H1 (cell line): ENCODE data around the gene NOC2L. TPM values are rescaled to one million over a fixed set of nuclear protein-coding genes. Genes with fewer than 3 reads are reported as not detected.
A peak's percentile ranks its signal among the peaks of the same experiment; 100 is the strongest.

ENCODE experiments used
- ATF3 ChIP-seq: IDR thresholded peaks from 2 replicates; pipeline ENCODE4 v1.6.1; 2011; ENCODE audit warnings: low read depth, mild to moderate bottlenecking, low read length; ENCODE audit not compliant: insufficient read depth
- BACH1 ChIP-seq: IDR thresholded peaks from 2 replicates; pipeline ENCODE4 v1.6.1; 2012; ENCODE audit warnings: low read length, improper control_type of control experiment
- BCL11A ChIP-seq, 2 experiments: IDR thresholded peaks; one replicate each; pipeline ENCODE4 v1.6.1; 2011; ENCODE audit warnings: low read depth in 2 of 2, low read length in 2 of 2, mild to moderate bottlenecking in 2 of 2
- BRCA1 ChIP-seq: IDR thresholded peaks from 2 replicates; pipeline ENCODE4 v1.6.1; 2012; ENCODE audit warnings: low read depth, low read length, improper control_type of control experiment
- CBX8 ChIP-seq: fragments of 300-800, 300-1000 bp; sonication (generic); IDR thresholded peaks from 2 replicates; pipeline ENCODE4 v1.7.1; 2016; ENCODE audit warnings: low read depth, low read length, borderline replicate concordance
- CTBP2 ChIP-seq: IDR thresholded peaks from 2 replicates; pipeline ENCODE4 v1.7.0; 2011; ENCODE audit warnings: borderline replicate concordance, mild to moderate bottlenecking, moderate library complexity, mixed read lengths, low read length; ENCODE audit not compliant: insufficient read depth, insufficient read length
- E2F6 ChIP-seq: IDR thresholded peaks from 2 replicates; pipeline ENCODE4 v1.6.1; 2012; ENCODE audit warnings: inconsistent platforms
- EZH2 ChIP-seq: fragments of 200-600 bp; sonication (generic); IDR thresholded peaks from 2 replicates; pipeline ENCODE4 v1.7.1; 2012; ENCODE audit warnings: low read depth, mild to moderate bottlenecking, moderate library complexity, low read length, inconsistent platforms; ENCODE audit not compliant: severe bottlenecking
- JUN ChIP-seq: IDR thresholded peaks from 2 replicates; pipeline ENCODE4 v1.6.1; 2011; ENCODE audit warnings: low read depth, mild to moderate bottlenecking, improper control_type of control experiment, low read length
- MAX ChIP-seq: IDR thresholded peaks from 2 replicates; pipeline ENCODE4 v1.6.1; 2012; ENCODE audit warnings: inconsistent platforms
- NRF1 ChIP-seq: IDR thresholded peaks from 2 replicates; pipeline ENCODE4 v1.6.1; 2011; ENCODE audit warnings: mild to moderate bottlenecking, low read depth, low read length, improper control_type of control experiment
- SUZ12 ChIP-seq: fragments of 200-600 bp; sonication (generic); IDR thresholded peaks from 2 replicates; pipeline ENCODE4 v1.6.1; 2012; ENCODE audit warnings: mild to moderate bottlenecking, inconsistent platforms, low read length, moderate library complexity, mixed read lengths
- TBP ChIP-seq: IDR thresholded peaks from 2 replicates; pipeline ENCODE4 v1.6.1; 2011; ENCODE audit warnings: low read depth, low read length, improper control_type of control experiment
- ZNF274 ChIP-seq: IDR thresholded peaks from 2 replicates; pipeline ENCODE4 v1.7.0; 2012; ENCODE audit warnings: low read length, borderline replicate concordance; ENCODE audit errors: extremely low read depth
- polyA plus RNA-seq, 7 experiments: library from polyadenylated mRNA; depleted of rRNA in 3 of 7; stranded (reverse) in 5 of 7; unstranded in 2 of 7; fragments of >200 nt in 5 of 7; fragments of 200-250 nt in 2 of 7; gene quantifications; 1 replicate in 5 of 7; 2 replicates in 1 of 7; 4 replicates in 1 of 7; pipeline versions ENCODE4 v1.2.1 to v1.2.3, GENCODE V29; 2011 to 2013; ENCODE audit warnings: missing spikeins in 2 of 7, mixed read lengths in 2 of 7
- total RNA-seq: library from RNA; stranded (reverse); fragmentation: NEBNext Ultra II Directional; extraction: Animal tissue kit (Norgen Biotek cat#: 25700); gene quantifications from 2 replicates; pipeline ENCODE4 v1.2.1, GENCODE V29; 2021

Gene NOC2L
- total and polyA plus RNA-seq, 2 of the 8 experiments (the other 6 are each of a cell fraction or from before 2014, with no cell fraction given): 74.7 to 130 TPM

GRCh38 chr1:925561-926421, 33.3 kb downstream of the NOC2L start (continued):
- TF ChIP-seq TBP (no peak), SUZ12 (peak; percentile 94), BACH1 (no peak), ATF3 (no peak), CTBP2 (peak; percentile 31), MAX (0 out of 2 replicates have a peak, but pooled peaks have one; percentile 17), ZNF274 (no peak), CBX8 (no peak), JUN (no peak), BRCA1 (no peak), E2F6 (0 out of 2 replicates have a peak, but pooled peaks have one; percentile 5), NRF1 (no peak), BCL11A (IDR thresholded peaks at IDR 0.05; ENCODE audit: low read depth in 2 of 2, low read length in 2 of 2) (no peak), EZH2 (peak; percentile 93)
